GM20431 (cell line): Measurements from ENCODE around the gene PEMT.

Source experiments
- in situ Hi-C: fragments of 300-500 bp; cut with MseI, MboI; formaldehyde crosslinking; loops from one replicate; pipeline ENCODE4 v1.15.0; 2020; ENCODE audit warnings: low sequenced_read_pairs; ENCODE audit not compliant: unreplicated experiment

Gene PEMT

GRCh38 chr17:17572010-17572785 lies 19.3 kb downstream of the PEMT start:
- in situ Hi-C loops, result no loop called here

- in situ Hi-C loops, result no loop called here
Observed at GRCh38 chr17:17570798-17571716, 20.5 kb downstream of the PEMT start.

- in situ Hi-C loops, result no loop called here
Observed at GRCh38 chr17:17570140-17570797, 21.2 kb downstream of the PEMT start.

GRCh38 chr17:17569691-17570090 lies 21.8 kb downstream of the PEMT start:
- in situ Hi-C loops, result no loop called here

- in situ Hi-C loops, result no loop called here
Observed at GRCh38 chr17:17568772-17569195, 22.7 kb downstream of the PEMT start.

GRCh38 chr17:17567631-17568030 lies 23.9 kb downstream of the PEMT start:
- in situ Hi-C loops, result no loop called here

- in situ Hi-C loops, result no loop called here
Observed at GRCh38 chr17:17566896-17567513, 24.5 kb downstream of the PEMT start.

GRCh38 chr17:17565471-17566339 lies 25.8 kb downstream of the PEMT start:
- in situ Hi-C loops, result no loop called here

- in situ Hi-C loops, result no loop called here
Observed at GRCh38 chr17:17564896-17565295, 26.6 kb downstream of the PEMT start.

- in situ Hi-C loops, result no loop called here
Observed at GRCh38 chr17:17564323-17564722, 27.2 kb downstream of the PEMT start.

GRCh38 chr17:17563530-17563929 lies 28.0 kb downstream of the PEMT start:
- in situ Hi-C loops, result no loop called here

GRCh38 chr17:17562146-17562511 lies 29.4 kb downstream of the PEMT start:
- in situ Hi-C loops, result no loop called here

GRCh38 chr17:17561408-17562145 lies 29.9 kb downstream of the PEMT start:
- in situ Hi-C loops, result no loop called here

GRCh38 chr17:17560975-17561374 lies 30.5 kb downstream of the PEMT start:
- in situ Hi-C loops, result no loop called here

- in situ Hi-C loops, result no loop called here
Observed at GRCh38 chr17:17560167-17560566, 31.3 kb downstream of the PEMT start.

- in situ Hi-C loops, result no loop called here
Observed at GRCh38 chr17:17559164-17559563, 32.3 kb downstream of the PEMT start.

- in situ Hi-C loops, result no loop called here
Observed at GRCh38 chr17:17558431-17558830, 33.1 kb downstream of the PEMT start.

GRCh38 chr17:17557796-17558195 lies 33.7 kb downstream of the PEMT start:
- in situ Hi-C loops, result no loop called here

GRCh38 chr17:17556671-17557070 lies 34.8 kb downstream of the PEMT start:
- in situ Hi-C loops, result no loop called here
